CD4-positive, alpha-beta T cell treated with Interleukin-17A for 1 hour (primary cell): ENCODE data around the gene FGFBP2.

ENCODE experiments used
- DNase-seq: peaks from one replicate; pipeline ENCODE4 v3.0.0-alpha.2; 2020

The FGFBP2 gene

GRCh38 chr4:15963001-15963451, at the start of gene FGFBP2:
TSS of gene FGFBP2 (minus strand) at chr4:15963175. CDS start at chr4:15963129, 46 bp downstream.
- peak; percentile 61 for DNase-seq

GRCh38 chr4:16011173-16011572, 48.2 kb upstream of the FGFBP2 start:
- DNase-seq, result no peak

GRCh38 chr4:16009153-16009552, 46.2 kb upstream of the FGFBP2 start:
- no peak for DNase-seq

GRCh38 chr4:16007471-16008095, 44.6 kb upstream of the FGFBP2 start:
- DNase-seq, result no peak

GRCh38 chr4:16006771-16007446, 43.9 kb upstream of the FGFBP2 start:
- no peak for DNase-seq

GRCh38 chr4:16005676-16006075, 42.7 kb upstream of the FGFBP2 start:
- DNase-seq, result no peak

GRCh38 chr4:16001484-16001858, 38.5 kb upstream of the FGFBP2 start:
- peak; percentile 64 for DNase-seq

GRCh38 chr4:16000708-16001483, 37.9 kb upstream of the FGFBP2 start:
- DNase-seq, result no peak

GRCh38 chr4:15996773-15997172, 33.8 kb upstream of the FGFBP2 start:
- no peak for DNase-seq

GRCh38 chr4:15995826-15996225, 32.9 kb upstream of the FGFBP2 start:
- DNase-seq, result no peak

- no peak for DNase-seq
These were observed 29.2 kb upstream of the FGFBP2 start for GRCh38 chr4:15992167-15992485.

- no peak for DNase-seq
These were observed 27.8 kb upstream of the FGFBP2 start for GRCh38 chr4:15990570-15991285.

- DNase-seq, result no peak
These were observed 26.4 kb upstream of the FGFBP2 start for GRCh38 chr4:15989424-15989823.

GRCh38 chr4:15988222-15988621, 25.2 kb upstream of the FGFBP2 start:
- DNase-seq, result no peak

GRCh38 chr4:15986907-15987306, 23.9 kb upstream of the FGFBP2 start:
- DNase-seq, result no peak

GRCh38 chr4:15983610-15984009, 20.6 kb upstream of the FGFBP2 start:
- no peak for DNase-seq

- DNase-seq, result no peak
These were observed 20.0 kb upstream of the FGFBP2 start for GRCh38 chr4:15982842-15983524.

GRCh38 chr4:15976456-15977447, 13.8 kb upstream of the FGFBP2 start:
- DNase-seq, result no peak

- peak; percentile 6 for DNase-seq
These were observed 8.3 kb upstream of the FGFBP2 start for GRCh38 chr4:15971068-15971801.

GRCh38 chr4:15968551-15969300, 5.8 kb upstream of the FGFBP2 start:
- DNase-seq, result no peak
